ENCODE data around the gene WIPF2. TPM values are rescaled to one million over a fixed set of nuclear protein-coding genes. Genes with fewer than 3 reads are reported as not detected.
"Not testable (repeated sequence)": the region's sequence is repeated elsewhere in the genome, so short reads cannot be mapped to it uniquely, and the experiment has no call there.

Gene WIPF2
- total RNA-seq, 1 donor, result 11.2 TPM

GRCh38 chr17:40191237-40192208 is 27.6 kb upstream of the WIPF2 start:
- H3K4me3 ChIP-seq (ENCODE audit: low read depth, low read length), result peak overlapping the region; percentile 61
- DNase-seq (ENCODE audit: low read depth), result peak; percentile 79
- peak; percentile 65 for TF ChIP-seq CTCF (IDR thresholded peaks at IDR 0.05; ENCODE audit: insufficient read depth, low read depth, low read length)

GRCh38 chr17:40192961-40193360 is 26.1 kb upstream of the WIPF2 start:
- DNase-seq (ENCODE audit: low read depth), result no peak
- no peak for TF ChIP-seq CTCF (IDR thresholded peaks at IDR 0.05; ENCODE audit: insufficient read depth, low read depth, low read length)
- H3K4me3 ChIP-seq (ENCODE audit: low read depth, low read length), result no peak overlapping the region

- TF ChIP-seq CTCF (IDR thresholded peaks at IDR 0.05; ENCODE audit: insufficient read depth, low read depth, low read length), result no peak
- H3K4me3 ChIP-seq (ENCODE audit: low read depth, low read length), result no peak overlapping the region
- no peak for DNase-seq (ENCODE audit: low read depth)
These were observed 24.3 kb upstream of the WIPF2 start for GRCh38 chr17:40194821-40195220.

- DNase-seq (ENCODE audit: low read depth), result no peak
- no peak for TF ChIP-seq CTCF (IDR thresholded peaks at IDR 0.05; ENCODE audit: insufficient read depth, low read depth, low read length)
- H3K4me3 ChIP-seq (ENCODE audit: low read depth, low read length), result no peak overlapping the region
These were observed 21.6 kb upstream of the WIPF2 start for GRCh38 chr17:40197550-40197949.

- H3K4me3 ChIP-seq (ENCODE audit: low read depth, low read length); DNase-seq (ENCODE audit: low read depth): not testable (repeated sequence)
These were observed 21.1 kb upstream of the WIPF2 start for GRCh38 chr17:40197965-40198456.

- H3K4me3 ChIP-seq (ENCODE audit: low read depth, low read length), result no peak overlapping the region
- no peak for TF ChIP-seq CTCF (IDR thresholded peaks at IDR 0.05; ENCODE audit: insufficient read depth, low read depth, low read length)
These were observed 20.5 kb upstream of the WIPF2 start for GRCh38 chr17:40198576-40198975.

GRCh38 chr17:40203131-40203530 is 16.0 kb upstream of the WIPF2 start:
- H3K4me3 ChIP-seq (ENCODE audit: low read depth, low read length), result no peak overlapping the region
- no peak for TF ChIP-seq CTCF (IDR thresholded peaks at IDR 0.05; ENCODE audit: insufficient read depth, low read depth, low read length)
- DNase-seq (ENCODE audit: low read depth), result no peak

More at GRCh38 chr17:40198576-40198975, 20.5 kb upstream of the WIPF2 start:
- no peak for DNase-seq (ENCODE audit: low read depth)

GRCh38 chr17:40206193-40206592 is 12.9 kb upstream of the WIPF2 start:
- not testable (repeated sequence) for DNase-seq (ENCODE audit: low read depth); H3K4me3 ChIP-seq (ENCODE audit: low read depth, low read length)
